ENCODE measurements around the gene USP21. TPM values are rescaled to one million over a fixed set of nuclear protein-coding genes. Genes with fewer than 3 reads are reported as not detected.

The USP21 gene
- total RNA-seq, 1 experiment from 2014 or later = 36.6 TPM

- Mint-ChIP-seq H3K9me3 (ENCODE audit: unreplicated experiment) (no peaks in the 10 kb centered on the region), H3K27me3 (ENCODE audit: insufficient read depth, unreplicated experiment) (no peaks in the 10 kb centered on the region), H3K36me3 (ENCODE audit: insufficient read depth, unreplicated experiment) (peaks cover 44% of the 10 kb centered on the region), H3K4me1 (ENCODE audit: insufficient read depth, unreplicated experiment) (peaks cover 33% of the 10 kb centered on the region), H3K27ac (ENCODE audit: low read depth, unreplicated experiment) (peak overlapping the region; percentile 92), H3K4me3 (ENCODE audit: unreplicated experiment) (peak overlapping the region; percentile 86)
- no TSS peak for BruUV-seq (replicated peaks)
- intact Hi-C loops (cut with micrococcal nuclease) = no loop called here
- ChIA-PET CTCF (interaction anchor here (0.5 to 3.5 kb wide), 11 partner anchors 9 to 351 kb away, joined by 3 to 33 read pairs (median 5); partner anchors contain the start of genes FCER1G, PPOX and TOMM40L), POLR2A (interaction anchor here (0.6 to 3.3 kb wide), 17 partner anchors 9 to 914 kb away, joined by 3 to 101 read pairs (median 7); partner anchors contain the start of genes DCAF8, DEDD, F11R and NDUFS2)
- TF ChIP-seq CTCF (IDR thresholded peaks at IDR 0.05; ENCODE audit: unreplicated experiment) = no peak
- no peak for DNase-seq (ENCODE audit: unreplicated experiment)
These were observed 16.6 kb downstream of the USP21 start for GRCh38 chr1:161175771-161176453.

- Mint-ChIP-seq H3K27ac (ENCODE audit: low read depth, unreplicated experiment) (peak overlapping the region; percentile 92), H3K27me3 (ENCODE audit: insufficient read depth, unreplicated experiment) (no peaks in the 10 kb centered on the region), H3K4me1 (ENCODE audit: insufficient read depth, unreplicated experiment) (peaks cover 33% of the 10 kb centered on the region), H3K9me3 (ENCODE audit: unreplicated experiment) (no peaks in the 10 kb centered on the region), H3K36me3 (ENCODE audit: insufficient read depth, unreplicated experiment) (peaks cover 38% of the 10 kb centered on the region), H3K4me3 (ENCODE audit: unreplicated experiment) (peak overlapping the region; percentile 86)
- intact Hi-C loops (cut with micrococcal nuclease) = loop anchor here (1.0 kb wide), 1 partner anchor 10 kb away; the partner anchor contains the start of gene PPOX
- DNase-seq (ENCODE audit: unreplicated experiment) = no peak
- TF ChIP-seq CTCF (IDR thresholded peaks at IDR 0.05; ENCODE audit: unreplicated experiment) = no peak
- no TSS peak for BruUV-seq (replicated peaks)
- ChIA-PET POLR2A (interaction anchor here (0.6 to 3.3 kb wide), 21 partner anchors 10 to 914 kb away, joined by 3 to 101 read pairs (median 6); partner anchors contain the start of genes DCAF8, DEDD, F11R and NDUFS2), CTCF (interaction anchor here (0.5 to 3.5 kb wide), 14 partner anchors 10 to 1594 kb away, joined by 3 to 33 read pairs (median 4); partner anchors contain the start of genes ADAMTS4, FCER1G, PPOX and TOMM40L)
These were observed 17.3 kb downstream of the USP21 start for GRCh38 chr1:161176468-161177111.

- Mint-ChIP-seq H3K4me1 (ENCODE audit: insufficient read depth, unreplicated experiment) (peaks cover 37% of the 10 kb centered on the region), H3K4me3 (ENCODE audit: unreplicated experiment) (peak within 1 kb of the TSS; percentile 86), H3K36me3 (ENCODE audit: insufficient read depth, unreplicated experiment) (peaks cover 31% of the 10 kb centered on the region), H3K27ac (ENCODE audit: low read depth, unreplicated experiment) (peak within 1 kb of the TSS; percentile 92), H3K9me3 (ENCODE audit: unreplicated experiment) (no peaks in the 10 kb centered on the region), H3K27me3 (ENCODE audit: insufficient read depth, unreplicated experiment) (no peaks in the 10 kb centered on the region)
- BruUV-seq (replicated peaks) = TSS peak; percentile 97
- ChIA-PET CTCF (interaction anchor here (0.6 to 3.5 kb wide), 11 partner anchors 11 to 1595 kb away, joined by 3 to 33 read pairs (median 3); partner anchors contain the start of genes ADAMTS4, PPOX and TOMM40L), POLR2A (interaction anchor here (0.5 to 3.3 kb wide), 21 partner anchors 10 to 214 kb away, joined by 3 to 101 read pairs (median 6); partner anchors contain the start of genes DEDD, F11R, NDUFS2 and NIT1)
- no peak for TF ChIP-seq CTCF (IDR thresholded peaks at IDR 0.05; ENCODE audit: unreplicated experiment)
- intact Hi-C loops (cut with micrococcal nuclease) = loop anchor here (1.0 kb wide), 1 partner anchor 11 kb away; the partner anchor contains the start of gene PPOX
- peak; percentile 87 for DNase-seq (ENCODE audit: unreplicated experiment)
These were observed 18.0 kb downstream of the USP21 start, which contains the start of gene B4GALT3 for GRCh38 chr1:161177112-161177935. Gene B4GALT3, minus strand, starts transcription at chr1:161177507. Its CDS starts 1,447 bp downstream, at chr1:161176060.
